DND-41 (cell line): ENCODE results near the gene CXCL10.

Source experiments
- EZH2 ChIP-seq: IDR thresholded peaks from 3 replicates; pipeline ENCODE4 v1.6.1; 2012; ENCODE audit warnings: borderline replicate concordance, low read depth, mild to moderate bottlenecking, moderate library complexity, low read length, inconsistent platforms; ENCODE audit not compliant: severe bottlenecking
- TF ChIP-seq, protein P1 (sequence below): IDR thresholded peaks from 2 replicates; pipeline ENCODE4 v1.5.1; 2012; ENCODE audit warnings: borderline replicate concordance, low read length, moderate library complexity, mild to moderate bottlenecking; ENCODE audit not compliant: poor library complexity, severe bottlenecking; ENCODE audit errors: extremely low read depth

DNA sequence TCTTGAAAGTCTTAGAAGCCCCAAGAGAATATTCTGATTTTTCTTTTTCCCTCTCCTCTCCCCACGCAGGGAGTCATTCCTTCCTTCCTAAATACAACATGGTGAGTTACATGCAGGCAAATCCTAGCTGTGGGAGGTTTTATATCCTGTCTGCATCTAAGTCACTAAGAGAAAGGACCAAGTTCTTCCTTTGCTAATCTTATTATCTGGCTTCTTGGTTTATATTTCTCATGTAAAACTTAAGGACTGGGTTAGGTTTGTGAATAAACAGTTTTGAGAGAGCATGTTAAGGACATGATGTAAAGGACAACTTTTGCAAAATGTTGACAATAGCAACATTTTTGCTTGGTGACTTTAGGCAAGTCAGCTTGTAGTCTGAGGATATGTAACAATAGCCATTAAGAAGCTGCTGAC is 10.9 kb downstream of the CXCL10 start:
- TF ChIP-seq, protein P1, sequence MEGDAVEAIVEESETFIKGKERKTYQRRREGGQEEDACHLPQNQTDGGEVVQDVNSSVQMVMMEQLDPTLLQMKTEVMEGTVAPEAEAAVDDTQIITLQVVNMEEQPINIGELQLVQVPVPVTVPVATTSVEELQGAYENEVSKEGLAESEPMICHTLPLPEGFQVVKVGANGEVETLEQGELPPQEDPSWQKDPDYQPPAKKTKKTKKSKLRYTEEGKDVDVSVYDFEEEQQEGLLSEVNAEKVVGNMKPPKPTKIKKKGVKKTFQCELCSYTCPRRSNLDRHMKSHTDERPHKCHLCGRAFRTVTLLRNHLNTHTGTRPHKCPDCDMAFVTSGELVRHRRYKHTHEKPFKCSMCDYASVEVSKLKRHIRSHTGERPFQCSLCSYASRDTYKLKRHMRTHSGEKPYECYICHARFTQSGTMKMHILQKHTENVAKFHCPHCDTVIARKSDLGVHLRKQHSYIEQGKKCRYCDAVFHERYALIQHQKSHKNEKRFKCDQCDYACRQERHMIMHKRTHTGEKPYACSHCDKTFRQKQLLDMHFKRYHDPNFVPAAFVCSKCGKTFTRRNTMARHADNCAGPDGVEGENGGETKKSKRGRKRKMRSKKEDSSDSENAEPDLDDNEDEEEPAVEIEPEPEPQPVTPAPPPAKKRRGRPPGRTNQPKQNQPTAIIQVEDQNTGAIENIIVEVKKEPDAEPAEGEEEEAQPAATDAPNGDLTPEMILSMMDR = no peak
- TF ChIP-seq EZH2 = no peak
